GM18858 (cell line): ENCODE results near the gene LIMS1.
"Not testable (repeated sequence)": the region's sequence is repeated elsewhere in the genome, so short reads cannot be mapped to it uniquely, and the experiment has no call there.

Experiments
- ATAC-seq: cut with Tn5 transposase; IDR thresholded peaks from one replicate; pipeline ENCODE4 v1.9.1; 2021; ENCODE audit not compliant: unreplicated experiment

The LIMS1 gene, protein sequence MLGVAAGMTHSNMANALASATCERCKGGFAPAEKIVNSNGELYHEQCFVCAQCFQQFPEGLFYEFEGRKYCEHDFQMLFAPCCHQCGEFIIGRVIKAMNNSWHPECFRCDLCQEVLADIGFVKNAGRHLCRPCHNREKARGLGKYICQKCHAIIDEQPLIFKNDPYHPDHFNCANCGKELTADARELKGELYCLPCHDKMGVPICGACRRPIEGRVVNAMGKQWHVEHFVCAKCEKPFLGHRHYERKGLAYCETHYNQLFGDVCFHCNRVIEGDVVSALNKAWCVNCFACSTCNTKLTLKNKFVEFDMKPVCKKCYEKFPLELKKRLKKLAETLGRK

GRCh38 chr2:108533832-108534583, at the start of gene LIMS1:
LIMS1 (plus strand) TSS chr2:108534470; CDS start chr2:108534563, 93 bp downstream.
- ATAC-seq, result peak; percentile 82

GRCh38 chr2:108485253-108485652, 49.0 kb upstream of the LIMS1 start:
- ATAC-seq, result no peak

GRCh38 chr2:108490506-108491122, 43.7 kb upstream of the LIMS1 start:
- ATAC-seq, result no peak

DNA sequence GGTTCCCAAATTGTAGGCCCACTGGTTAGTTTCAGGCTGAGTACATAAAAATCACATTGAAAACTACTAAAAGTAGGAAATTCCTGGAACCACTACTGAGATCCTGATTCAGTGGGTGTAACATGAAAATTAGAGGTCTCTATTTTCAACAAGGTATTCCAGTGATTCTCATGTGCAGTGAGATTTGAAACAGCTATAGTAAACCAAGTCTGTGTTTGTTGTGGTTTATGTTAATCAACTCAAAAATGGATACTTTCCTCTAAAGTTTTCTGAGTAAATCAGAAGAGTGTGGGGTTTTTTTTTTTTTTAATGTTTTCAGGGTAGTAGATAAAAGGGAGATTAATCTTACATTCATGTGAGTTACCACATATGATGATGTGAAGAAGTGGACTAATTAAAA, 42.4 kb upstream of the LIMS1 start:
- no peak for ATAC-seq

DNA sequence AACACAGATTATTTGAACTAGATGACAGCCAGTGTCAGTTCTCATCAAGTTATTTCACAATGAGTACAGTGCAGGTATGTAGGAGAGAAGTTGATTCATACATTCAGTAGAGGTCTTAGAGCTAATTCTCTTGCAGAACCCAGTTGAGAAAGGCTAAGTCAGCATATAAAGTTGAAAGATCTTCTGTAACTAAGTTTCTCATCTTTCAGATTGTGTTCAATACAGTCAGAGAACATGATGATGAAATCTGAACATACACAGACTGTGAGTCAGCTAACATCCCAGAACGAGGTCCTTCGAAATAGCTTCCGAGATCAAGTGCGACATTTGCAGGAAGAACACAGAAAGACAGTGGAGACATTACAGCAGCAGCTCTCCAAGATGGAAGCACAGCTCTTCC, 41.9 kb upstream of the LIMS1 start:
- ATAC-seq, result no peak

DNA sequence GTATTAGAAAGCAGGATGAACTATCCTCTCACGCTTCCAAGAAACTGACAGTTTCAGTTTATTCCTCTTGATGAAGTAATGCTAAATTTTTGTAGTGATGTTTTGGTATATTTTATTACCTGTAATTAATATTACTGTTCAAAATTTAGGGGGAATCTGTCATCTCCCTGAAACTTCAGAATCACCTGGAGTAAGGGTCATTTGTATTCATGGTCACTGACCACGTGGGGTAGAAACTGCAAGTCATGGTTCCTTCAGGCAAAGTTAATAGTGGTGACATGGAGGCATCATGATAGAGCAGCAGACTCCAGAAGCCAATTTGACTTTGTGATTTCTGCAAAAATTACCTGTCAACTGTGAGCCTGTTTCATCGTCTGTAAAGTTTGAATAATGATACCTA, 38.1 kb upstream of the LIMS1 start:
- not testable (repeated sequence) for ATAC-seq

DNA sequence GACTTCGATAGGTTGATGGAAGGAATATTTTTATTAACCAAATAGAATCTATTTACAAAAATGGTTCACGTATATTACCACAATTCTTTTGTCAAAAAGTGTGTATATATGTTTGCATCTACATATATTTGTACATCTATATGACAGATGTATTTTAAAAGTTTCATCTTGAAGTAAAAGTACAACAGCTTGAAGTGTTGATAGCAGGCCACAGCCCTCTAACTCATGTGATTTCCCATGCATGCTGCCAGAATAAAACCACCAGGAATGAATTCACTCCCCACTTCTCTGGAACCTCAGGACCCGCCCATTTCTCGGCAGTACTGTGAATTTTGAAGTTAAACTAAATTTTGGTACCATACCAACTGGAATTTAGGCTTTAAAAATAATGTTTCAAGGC, 26.6 kb upstream of the LIMS1 start:
- ATAC-seq, result not testable (repeated sequence)

DNA sequence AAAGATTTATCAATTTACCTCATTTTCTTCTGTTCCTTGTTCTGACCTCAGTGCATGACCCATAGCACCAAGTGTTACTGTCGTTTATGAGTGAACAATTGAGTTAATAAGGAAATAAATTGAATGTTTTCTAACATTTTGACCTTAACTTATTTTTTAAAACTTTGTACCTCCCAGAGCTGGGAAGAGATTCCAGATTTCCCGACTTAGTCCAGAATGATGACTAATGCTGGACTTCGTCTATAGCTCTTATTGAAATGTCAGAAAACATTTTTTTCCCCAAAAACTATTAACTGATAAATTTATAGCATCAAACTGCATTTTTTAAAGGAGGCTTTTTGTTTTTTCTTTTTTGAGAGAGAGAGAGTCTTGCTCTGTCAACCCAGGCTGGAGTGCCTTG, 21.8 kb upstream of the LIMS1 start:
- not testable (repeated sequence) for ATAC-seq

DNA sequence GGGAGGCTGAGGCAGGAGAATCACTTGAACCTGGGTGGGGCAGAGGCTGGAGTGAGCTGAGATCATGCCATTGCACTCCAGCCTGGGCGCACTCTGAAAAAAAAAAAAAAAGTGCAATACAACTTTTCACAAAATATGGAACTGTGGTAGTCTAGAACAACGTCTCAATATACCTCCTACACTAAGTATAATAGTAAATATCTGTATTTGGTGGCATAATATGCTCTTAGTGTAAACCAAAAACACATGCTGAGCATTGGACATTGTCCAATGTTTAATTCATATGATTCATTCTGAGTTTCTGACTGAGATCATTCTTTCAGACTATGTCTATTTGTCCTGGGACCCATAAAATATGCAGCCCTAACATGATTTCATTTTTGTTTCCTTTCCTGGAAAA, 19.8 kb upstream of the LIMS1 start:
- not testable (repeated sequence) for ATAC-seq

GRCh38 chr2:108524688-108525087, 9.6 kb upstream of the LIMS1 start:
- ATAC-seq, result not testable (repeated sequence)

DNA sequence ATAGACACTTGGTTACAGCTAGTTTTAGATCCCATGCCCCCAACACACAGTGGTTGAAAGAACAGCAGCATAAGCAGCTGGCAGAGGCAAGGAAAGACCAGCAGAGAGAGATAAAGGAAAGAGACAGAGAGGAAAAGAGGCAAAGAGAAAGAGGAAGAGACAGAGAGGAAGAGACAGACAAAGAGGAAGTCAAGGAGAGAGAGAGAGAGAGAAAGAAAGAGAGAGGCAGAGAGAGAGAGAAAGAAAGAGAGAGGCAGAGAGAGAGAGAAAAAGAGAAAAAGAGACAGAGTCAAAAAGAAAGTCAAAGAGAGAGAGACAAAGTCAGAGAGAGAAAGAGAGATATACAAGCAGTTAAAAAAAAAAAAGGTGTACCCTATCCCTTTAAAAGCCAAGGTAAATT, 9.0 kb upstream of the LIMS1 start:
- not testable (repeated sequence) for ATAC-seq

- ATAC-seq, result no peak
These were observed 2.6 kb upstream of the LIMS1 start for GRCh38 chr2:108531674-108532055.

DNA sequence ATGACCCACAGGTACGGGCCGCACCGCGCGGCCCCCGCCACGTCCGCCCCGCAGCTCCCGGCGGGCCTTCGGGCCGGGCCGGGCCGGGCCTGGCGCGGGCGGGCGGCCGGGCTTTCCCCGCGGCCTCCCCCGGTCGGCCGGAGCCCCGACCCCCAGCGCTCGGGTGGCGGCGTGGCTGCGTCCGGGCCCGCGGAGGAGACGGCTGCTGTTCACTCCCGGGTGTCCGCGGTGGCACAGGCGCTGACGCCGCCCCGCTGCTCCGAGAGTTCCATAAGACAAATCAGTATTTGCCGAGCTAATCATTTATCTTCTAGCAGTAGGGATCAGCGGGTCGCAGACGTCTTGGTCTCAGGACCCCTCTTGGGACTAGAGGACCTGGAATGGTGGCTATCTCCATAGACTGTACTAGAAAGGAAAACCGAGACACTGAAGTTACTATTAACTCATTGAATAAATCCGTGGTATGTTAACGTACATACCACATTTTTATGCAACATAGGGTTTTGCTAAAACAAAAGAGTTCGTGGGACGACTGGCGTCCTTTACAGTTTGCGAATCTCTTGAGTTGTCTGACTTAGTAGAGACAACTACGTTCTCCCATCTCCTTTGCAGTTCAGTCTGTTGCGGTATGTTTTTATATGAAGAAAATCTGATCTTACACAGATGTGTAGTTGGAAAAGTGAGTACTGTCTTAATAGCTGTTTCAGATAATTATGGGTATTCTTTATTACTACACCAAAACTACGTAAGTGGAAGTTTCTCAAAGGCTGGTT, 500 bp downstream of the LIMS1 start:
- ATAC-seq, result peak; percentile 26

GRCh38 chr2:108535357-108535631, 1.0 kb downstream of the LIMS1 start:
- no peak for ATAC-seq

- no peak for ATAC-seq
These were observed 2.0 kb downstream of the LIMS1 start for GRCh38 chr2:108536133-108536780.

GRCh38 chr2:108536911-108537310, 2.6 kb downstream of the LIMS1 start:
- ATAC-seq, result no peak

DNA sequence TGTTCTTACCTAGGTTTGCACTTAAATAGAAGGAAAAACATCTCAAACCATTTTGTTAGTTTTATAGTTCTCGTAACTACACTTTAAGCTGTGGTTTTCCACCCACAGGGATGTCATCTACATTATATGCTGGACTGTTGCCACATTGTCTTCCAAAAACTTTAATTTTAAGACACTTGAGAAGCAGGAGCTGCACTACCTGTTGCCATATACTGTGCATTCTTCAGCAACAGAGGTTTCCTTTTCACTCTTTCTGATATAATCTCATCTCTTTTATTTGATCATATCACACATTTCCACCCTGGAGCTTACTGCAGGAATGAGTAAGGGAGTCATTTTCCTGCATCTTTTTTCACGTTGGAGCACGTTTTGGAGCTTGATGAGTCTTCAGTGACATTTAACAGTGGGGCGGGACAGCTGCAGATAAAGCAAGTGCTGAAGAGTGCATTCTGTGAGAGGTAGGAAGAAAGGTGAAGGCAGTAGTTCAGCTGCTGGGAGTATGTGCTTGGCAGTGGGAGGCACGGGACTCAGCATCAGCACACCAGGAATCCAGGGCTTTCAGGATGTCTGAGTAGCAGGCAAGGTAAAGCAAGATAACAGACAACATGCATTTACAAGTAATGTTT, 3.8 kb downstream of the LIMS1 start:
- no peak for ATAC-seq

GRCh38 chr2:108541451-108541850, 7.2 kb downstream of the LIMS1 start:
- ATAC-seq, result no peak

- no peak for ATAC-seq
These were observed 7.8 kb downstream of the LIMS1 start for GRCh38 chr2:108542071-108542470.

DNA sequence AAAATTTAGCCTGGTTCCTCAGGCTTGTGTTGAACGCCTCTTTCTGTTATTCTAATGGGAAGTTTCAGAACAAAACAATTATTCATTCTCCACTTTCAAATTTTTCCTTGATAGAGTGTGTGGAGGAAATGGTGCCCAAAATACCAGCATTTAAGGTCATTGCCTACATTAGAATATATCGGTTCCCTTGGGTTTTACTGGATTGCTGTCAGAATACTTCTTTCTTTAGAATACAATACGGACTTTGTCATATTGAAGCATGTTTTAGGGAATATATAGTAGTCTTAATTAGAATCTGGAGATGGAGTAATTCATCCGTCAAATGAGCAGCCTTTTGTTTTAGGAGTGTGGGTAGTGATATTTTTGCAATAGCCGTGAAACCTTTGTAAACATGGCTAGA, 13.3 kb downstream of the LIMS1 start:
- no peak for ATAC-seq
